ENCODE data around the gene EFL1.

Gene EFL1

DNA sequence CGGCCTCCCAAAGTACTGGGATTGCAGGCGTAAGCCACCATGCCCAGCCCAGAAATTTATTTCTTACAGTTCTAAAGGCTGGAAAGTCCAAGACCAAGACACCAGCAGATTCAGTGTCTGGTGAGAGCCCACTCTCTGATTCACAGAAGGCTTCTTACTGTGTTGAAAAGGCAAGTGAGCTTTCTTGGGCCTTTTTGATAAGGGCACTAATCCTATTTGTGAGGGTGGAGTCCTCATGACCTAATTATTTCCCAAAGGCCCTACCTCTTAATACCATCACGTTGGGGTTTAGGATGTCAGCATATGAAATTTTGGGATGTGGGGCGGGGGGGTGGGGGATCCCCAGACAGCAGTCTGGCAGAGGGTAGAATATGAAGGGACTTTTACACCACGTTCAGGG, 169.2 kb downstream of the EFL1 start:
- TF ChIP-seq, protein P1, sequence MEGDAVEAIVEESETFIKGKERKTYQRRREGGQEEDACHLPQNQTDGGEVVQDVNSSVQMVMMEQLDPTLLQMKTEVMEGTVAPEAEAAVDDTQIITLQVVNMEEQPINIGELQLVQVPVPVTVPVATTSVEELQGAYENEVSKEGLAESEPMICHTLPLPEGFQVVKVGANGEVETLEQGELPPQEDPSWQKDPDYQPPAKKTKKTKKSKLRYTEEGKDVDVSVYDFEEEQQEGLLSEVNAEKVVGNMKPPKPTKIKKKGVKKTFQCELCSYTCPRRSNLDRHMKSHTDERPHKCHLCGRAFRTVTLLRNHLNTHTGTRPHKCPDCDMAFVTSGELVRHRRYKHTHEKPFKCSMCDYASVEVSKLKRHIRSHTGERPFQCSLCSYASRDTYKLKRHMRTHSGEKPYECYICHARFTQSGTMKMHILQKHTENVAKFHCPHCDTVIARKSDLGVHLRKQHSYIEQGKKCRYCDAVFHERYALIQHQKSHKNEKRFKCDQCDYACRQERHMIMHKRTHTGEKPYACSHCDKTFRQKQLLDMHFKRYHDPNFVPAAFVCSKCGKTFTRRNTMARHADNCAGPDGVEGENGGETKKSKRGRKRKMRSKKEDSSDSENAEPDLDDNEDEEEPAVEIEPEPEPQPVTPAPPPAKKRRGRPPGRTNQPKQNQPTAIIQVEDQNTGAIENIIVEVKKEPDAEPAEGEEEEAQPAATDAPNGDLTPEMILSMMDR (IDR thresholded peaks at IDR 0.05; ENCODE audit: insufficient read depth, low read length, poor library complexity, severe bottlenecking): no peak
- no peak overlapping the region for H3K4me3 ChIP-seq (replicated peaks; ENCODE audit: low read depth, low read length)
- no peak for DNase-seq (ENCODE audit: extremely low read depth, insufficient read length)
- no peaks in the 10 kb centered on the region for H3K27me3 ChIP-seq (replicated peaks; ENCODE audit: control insufficient read depth, insufficient read depth, low read length)
- no peaks in the 10 kb centered on the region for H3K36me3 ChIP-seq (ENCODE audit: control insufficient read depth, insufficient read depth, low read length)

DNA sequence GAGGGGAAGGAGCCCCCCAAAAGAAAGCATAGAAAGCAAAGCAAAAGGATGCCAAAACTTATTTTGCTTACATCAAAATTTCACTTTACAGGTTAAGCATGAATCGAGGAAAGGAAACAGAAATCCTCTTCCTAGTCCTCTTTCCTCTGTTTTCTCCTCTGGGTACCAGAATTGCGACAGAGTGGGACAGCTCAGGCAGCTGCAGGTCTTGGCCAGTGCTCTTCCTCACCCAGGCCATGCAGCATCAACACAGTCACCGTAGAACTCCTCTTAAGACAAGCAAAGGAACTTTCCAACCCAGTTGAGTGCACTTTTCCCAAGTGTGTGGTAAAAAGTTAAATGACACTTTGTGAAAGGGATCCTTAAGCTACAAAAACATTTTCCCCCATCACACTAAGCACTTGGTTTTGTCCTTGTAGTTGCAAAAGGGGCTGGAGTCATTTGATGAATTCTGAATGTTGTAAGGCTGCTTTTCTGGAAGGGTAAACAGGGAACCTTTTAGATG, 170.8 kb downstream of the EFL1 start:
- no peaks in the 10 kb centered on the region for H3K27me3 ChIP-seq (replicated peaks; ENCODE audit: control insufficient read depth, insufficient read depth, low read length)
- no peak for DNase-seq (ENCODE audit: extremely low read depth, insufficient read length)
- TF ChIP-seq, protein P1 (IDR thresholded peaks at IDR 0.05; ENCODE audit: insufficient read depth, low read length, poor library complexity, severe bottlenecking): no peak
- no peaks in the 10 kb centered on the region for H3K36me3 ChIP-seq (ENCODE audit: control insufficient read depth, insufficient read depth, low read length)
- H3K4me3 ChIP-seq (replicated peaks; ENCODE audit: low read depth, low read length): no peak overlapping the region

DNA sequence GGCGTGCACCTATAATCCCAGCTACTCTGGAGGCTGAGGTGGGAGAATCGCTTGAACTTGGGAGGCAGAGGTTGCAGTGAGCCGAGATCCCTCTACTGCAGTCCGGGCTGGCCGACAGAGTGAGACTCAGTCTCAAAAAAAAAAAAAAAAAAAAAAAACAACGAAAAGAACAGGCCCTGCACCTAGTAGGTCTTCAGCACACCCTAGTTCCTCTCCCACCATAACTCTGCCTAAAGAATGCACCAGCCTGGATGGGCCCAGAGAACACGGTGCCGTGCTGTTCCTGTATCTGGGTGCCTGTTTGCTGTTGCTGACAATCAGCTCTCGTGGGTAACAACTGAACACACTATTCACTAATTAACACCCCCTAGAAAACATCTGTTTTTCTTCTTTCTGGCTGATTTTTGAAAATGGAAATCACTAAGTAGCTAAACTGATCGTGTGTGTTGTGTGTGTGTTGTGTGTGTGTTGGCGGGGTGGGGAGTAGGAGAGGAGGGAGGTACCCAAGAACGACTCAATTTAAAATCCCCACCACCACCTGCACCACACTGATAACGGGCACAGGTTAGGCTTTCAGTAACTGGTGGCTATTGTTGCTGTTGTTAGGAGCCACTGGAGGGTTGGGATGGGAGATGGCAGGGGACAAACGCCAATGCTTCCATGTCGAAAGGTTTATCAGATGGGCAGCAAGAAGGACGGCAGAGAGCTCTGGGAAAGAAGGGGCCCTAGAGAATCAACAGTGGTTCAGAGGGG, 176.1 kb downstream of the EFL1 start:
- TF ChIP-seq, protein P1 (IDR thresholded peaks at IDR 0.05; ENCODE audit: insufficient read depth, low read length, poor library complexity, severe bottlenecking): no peak
- Histone ChIP-seq H3K36me3 (ENCODE audit: control insufficient read depth, insufficient read depth, low read length) (no peaks in the 10 kb centered on the region), H3K27me3 (replicated peaks; ENCODE audit: control insufficient read depth, insufficient read depth, low read length) (no peaks in the 10 kb centered on the region; the same call in 1 of the 2 replicates), H3K4me3 (replicated peaks; ENCODE audit: low read depth, low read length) (no peak overlapping the region)
- no peak for DNase-seq (ENCODE audit: extremely low read depth, insufficient read length)

DNA sequence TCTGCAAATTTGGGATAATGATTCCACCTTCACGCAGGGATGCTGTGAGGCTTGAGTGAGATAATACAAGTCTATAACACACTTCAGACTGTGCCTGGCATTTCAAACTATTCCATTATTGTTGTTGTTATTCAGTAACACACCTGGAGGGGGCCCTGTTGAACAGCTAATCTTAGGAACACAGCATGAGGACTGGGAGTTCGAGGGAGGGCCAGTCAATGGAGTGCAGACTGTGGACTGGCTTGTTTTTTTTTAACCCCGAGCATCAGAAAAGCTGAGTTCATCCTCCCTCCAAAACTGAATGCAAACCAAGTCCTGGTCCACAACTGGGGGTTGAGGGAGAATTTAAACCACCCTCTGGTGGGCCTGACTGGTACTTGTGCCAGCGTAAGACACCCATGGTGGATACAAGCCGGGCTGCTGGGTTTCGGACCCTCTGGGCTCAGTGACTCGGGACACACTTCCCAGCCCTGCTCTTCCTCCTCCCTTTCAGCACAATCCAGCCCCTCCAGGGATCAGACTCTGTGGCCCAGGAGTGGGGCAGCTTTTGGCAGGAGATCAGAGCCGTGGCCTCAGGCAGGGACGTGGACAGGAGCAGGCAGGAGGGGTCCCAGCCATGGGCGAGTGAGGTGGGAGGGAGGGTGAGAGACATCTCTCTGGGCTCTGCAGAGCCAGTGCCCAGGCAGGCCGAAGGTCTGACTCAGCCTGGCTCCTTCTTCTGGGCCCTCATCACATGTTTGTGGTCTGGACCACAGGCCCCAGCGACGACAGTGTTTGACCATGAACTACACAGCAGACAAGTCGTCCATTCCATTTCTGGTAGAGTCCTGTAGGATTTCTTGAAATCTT, 180.4 kb downstream of the EFL1 start:
- no peak overlapping the region for H3K4me3 ChIP-seq (replicated peaks; ENCODE audit: low read depth, low read length)
- DNase-seq (ENCODE audit: extremely low read depth, insufficient read length): no peak
- TF ChIP-seq, protein P1 (IDR thresholded peaks at IDR 0.05; ENCODE audit: insufficient read depth, low read length, poor library complexity, severe bottlenecking): no peak
- H3K27me3 ChIP-seq (replicated peaks; ENCODE audit: control insufficient read depth, insufficient read depth, low read length): no peaks in the 10 kb centered on the region; the same call in none of the 2 replicates
- H3K36me3 ChIP-seq (ENCODE audit: control insufficient read depth, insufficient read depth, low read length): no peaks in the 10 kb centered on the region

DNA sequence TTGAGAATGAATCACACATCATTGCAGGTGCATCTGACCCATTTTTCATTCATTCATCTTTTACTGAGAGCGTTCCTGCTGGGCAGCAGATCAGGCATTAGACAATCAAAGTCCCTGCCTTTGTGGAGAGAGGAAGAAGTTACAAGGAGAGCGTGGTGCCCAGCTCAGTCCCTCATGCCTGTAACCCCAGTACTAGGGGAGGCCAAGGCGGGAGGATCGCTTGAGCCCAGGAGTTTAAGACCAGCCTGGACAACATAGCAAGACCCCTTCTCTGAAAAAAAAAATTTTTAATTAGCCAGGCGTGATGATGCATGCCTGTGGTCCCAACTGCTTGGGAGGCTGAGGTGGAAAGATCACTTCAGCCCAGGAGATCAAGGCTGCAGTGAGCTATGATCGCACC, 181.8 kb downstream of the EFL1 start:
- Histone ChIP-seq H3K27me3 (replicated peaks; ENCODE audit: control insufficient read depth, insufficient read depth, low read length) (no peaks in the 10 kb centered on the region; the same call in none of the 2 replicates), H3K36me3 (ENCODE audit: control insufficient read depth, insufficient read depth, low read length) (no peaks in the 10 kb centered on the region)
- TF ChIP-seq, protein P1 (IDR thresholded peaks at IDR 0.05; ENCODE audit: insufficient read depth, low read length, poor library complexity, severe bottlenecking): no peak

More for the DNA sequence above, 181.8 kb downstream of the EFL1 start:
- no peak overlapping the region for H3K4me3 ChIP-seq (replicated peaks; ENCODE audit: low read depth, low read length)
- DNase-seq (ENCODE audit: extremely low read depth, insufficient read length): no peak

Data from GM06990 (cell line).